Vagina (tissue), 2 donors: ENCODE data around the gene LAMA1. TPM values are rescaled to one million over a fixed set of nuclear protein-coding genes. Genes with fewer than 3 reads are reported as not detected.

Experiments
- DNase-seq, 2 donors: peaks; one replicate each; pipeline ENCODE4 v3.0.0-alpha.2; 2017; ENCODE audit errors: extremely low spot score in 2 of 2
- H3K27ac ChIP-seq: fragments of 200-600 bp; sonication (generic); one replicate; pipeline ENCODE4 v1.5.1; 2019
- H3K27me3 ChIP-seq: fragments of 200-600 bp; sonication (generic); one replicate; pipeline ENCODE4 v1.5.1; 2019
- H3K36me3 ChIP-seq, 2 donors: fragments of 200-600 bp; sonication (generic); one replicate each; pipeline ENCODE4 v1.5.1; 2017 to 2019
- H3K4me1 ChIP-seq: fragments of 200-600 bp; sonication (generic); one replicate; pipeline ENCODE4 v1.5.1; 2019
- H3K4me3 ChIP-seq, 2 donors: fragments of 200-600 bp; sonication (generic); 1 replicate in 1 of 2; 2 replicates in 1 of 2; pipeline ENCODE4 v1.5.1; 2016 to 2019
- H3K9me3 ChIP-seq: fragments of 200-600 bp; sonication (generic); one replicate; pipeline ENCODE4 v1.5.1; 2019
- POLR2A ChIP-seq, 2 donors: fragments of 450-650 bp; IDR thresholded peaks; one replicate each; pipeline ENCODE4 v1.6.1; 2017; ENCODE audit warnings: antibody characterized with exemption in 2 of 2, mild to moderate bottlenecking in 2 of 2, moderate library complexity in 2 of 2
- POLR2AphosphoS5 ChIP-seq, 2 donors: sonication (generic); formaldehyde crosslinking; IDR thresholded peaks; one replicate each; pipeline ENCODE4 v1.9.0; 2017; ENCODE audit warnings: antibody characterized with exemption in 2 of 2, mild to moderate bottlenecking in 2 of 2, low read depth in 1 of 2; ENCODE audit not compliant: insufficient read depth in 1 of 2
- intact Hi-C: fragments of 100-400 bp; cut with DNase I; formaldehyde crosslinking; loops from one replicate; pipeline ENCODE4 v1.15.1; 2023
- total RNA-seq: library from RNA; depleted of rRNA; stranded (reverse); fragments of >200 nt; gene quantifications from one replicate; pipeline ENCODE4 v1.2.3, GENCODE V29; 2016
- TF ChIP-seq, protein P1 (sequence below), 3 experiments: fragments of 450-650 bp in 2 of 3; fragments of 200-600 bp in 1 of 3; sonication (generic) in 1 of 3; IDR thresholded peaks; one replicate each; pipeline ENCODE4 v1.5.1; 2017 to 2019; ENCODE audit warnings: antibody characterized with exemption in 3 of 3, mild to moderate bottlenecking in 2 of 3, moderate library complexity in 2 of 3

Gene LAMA1
- total RNA-seq, 1 donor from 2014 or later = 1.5 TPM

DNA sequence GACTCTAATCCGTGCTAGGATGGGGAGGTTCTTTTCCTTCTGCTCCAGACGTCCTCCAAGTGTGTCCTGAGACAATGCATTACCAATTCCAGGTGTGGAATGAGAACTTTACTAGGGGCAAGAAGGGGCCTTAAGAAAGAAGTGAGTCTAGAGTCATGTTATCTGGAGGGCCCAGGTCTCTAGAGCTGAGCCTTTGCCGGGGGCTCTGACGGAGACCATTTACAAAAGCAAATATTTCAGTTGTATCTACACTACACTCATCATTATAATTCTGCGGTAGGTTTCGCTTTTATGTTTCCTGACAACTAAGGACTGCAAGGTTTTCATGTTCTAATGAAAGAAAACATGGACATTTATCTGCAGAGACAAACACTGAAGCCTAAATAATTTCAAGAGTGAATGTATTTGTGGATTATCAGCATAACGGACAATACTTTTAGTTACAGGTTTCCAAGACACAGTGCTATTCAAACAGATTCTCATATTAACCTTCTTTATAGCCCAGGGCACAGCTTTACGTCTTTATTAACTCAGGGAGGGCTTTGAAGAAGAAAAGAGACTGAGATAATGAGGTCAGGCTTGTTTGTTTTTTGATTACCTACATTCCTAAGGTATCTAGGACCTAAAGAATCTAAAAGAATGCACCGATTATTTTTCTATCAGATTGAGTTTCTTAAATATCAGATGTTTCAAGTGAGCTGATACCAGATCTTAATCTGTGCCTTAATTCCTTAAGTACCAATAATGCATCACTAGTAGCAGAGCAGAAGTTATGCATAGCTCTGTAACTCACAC is 15.0 kb upstream of the LAMA1 start:
- H3K4me3 ChIP-seq = no peak overlapping the region
- no peak for DNase-seq
- intact Hi-C loops = no loop called here
- no peaks in the 10 kb centered on the region for H3K9me3 ChIP-seq
- H3K4me1 ChIP-seq = no peaks in the 10 kb centered on the region
- no peaks in the 10 kb centered on the region for H3K36me3 ChIP-seq
- TF ChIP-seq POLR2A (IDR thresholded peaks at IDR 0.05) = no peak
- TF ChIP-seq POLR2AphosphoS5 (IDR thresholded peaks at IDR 0.05; ENCODE audit: insufficient read depth in 1 of 2, low read depth in 1 of 2) = no peak
- TF ChIP-seq, protein P1, sequence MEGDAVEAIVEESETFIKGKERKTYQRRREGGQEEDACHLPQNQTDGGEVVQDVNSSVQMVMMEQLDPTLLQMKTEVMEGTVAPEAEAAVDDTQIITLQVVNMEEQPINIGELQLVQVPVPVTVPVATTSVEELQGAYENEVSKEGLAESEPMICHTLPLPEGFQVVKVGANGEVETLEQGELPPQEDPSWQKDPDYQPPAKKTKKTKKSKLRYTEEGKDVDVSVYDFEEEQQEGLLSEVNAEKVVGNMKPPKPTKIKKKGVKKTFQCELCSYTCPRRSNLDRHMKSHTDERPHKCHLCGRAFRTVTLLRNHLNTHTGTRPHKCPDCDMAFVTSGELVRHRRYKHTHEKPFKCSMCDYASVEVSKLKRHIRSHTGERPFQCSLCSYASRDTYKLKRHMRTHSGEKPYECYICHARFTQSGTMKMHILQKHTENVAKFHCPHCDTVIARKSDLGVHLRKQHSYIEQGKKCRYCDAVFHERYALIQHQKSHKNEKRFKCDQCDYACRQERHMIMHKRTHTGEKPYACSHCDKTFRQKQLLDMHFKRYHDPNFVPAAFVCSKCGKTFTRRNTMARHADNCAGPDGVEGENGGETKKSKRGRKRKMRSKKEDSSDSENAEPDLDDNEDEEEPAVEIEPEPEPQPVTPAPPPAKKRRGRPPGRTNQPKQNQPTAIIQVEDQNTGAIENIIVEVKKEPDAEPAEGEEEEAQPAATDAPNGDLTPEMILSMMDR (IDR thresholded peaks at IDR 0.05) = no peak
- H3K27ac ChIP-seq = no peak overlapping the region
- H3K27me3 ChIP-seq = no peaks in the 10 kb centered on the region

DNA sequence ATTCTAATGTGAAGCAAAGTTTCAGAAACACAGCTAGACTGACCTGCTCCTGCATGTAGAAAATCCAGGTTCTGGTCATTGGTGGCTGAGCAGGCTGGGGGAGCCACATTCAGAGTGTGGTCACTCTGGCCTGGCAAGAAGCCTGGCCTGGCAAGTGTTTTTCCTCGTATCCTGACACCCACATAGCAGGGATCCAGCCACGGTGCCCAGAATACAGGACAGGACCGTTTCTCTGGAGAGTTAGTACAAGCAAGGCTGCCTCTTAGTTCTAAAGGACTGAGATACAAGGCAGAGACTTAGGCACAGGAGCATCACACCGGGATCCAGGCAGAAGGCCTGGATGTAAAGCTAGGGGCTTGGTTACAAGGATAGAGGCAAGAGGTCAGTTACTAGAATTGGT is 4.8 kb upstream of the LAMA1 start:
- intact Hi-C loops = no loop called here
- H3K27me3 ChIP-seq = no peaks in the 10 kb centered on the region

DNA sequence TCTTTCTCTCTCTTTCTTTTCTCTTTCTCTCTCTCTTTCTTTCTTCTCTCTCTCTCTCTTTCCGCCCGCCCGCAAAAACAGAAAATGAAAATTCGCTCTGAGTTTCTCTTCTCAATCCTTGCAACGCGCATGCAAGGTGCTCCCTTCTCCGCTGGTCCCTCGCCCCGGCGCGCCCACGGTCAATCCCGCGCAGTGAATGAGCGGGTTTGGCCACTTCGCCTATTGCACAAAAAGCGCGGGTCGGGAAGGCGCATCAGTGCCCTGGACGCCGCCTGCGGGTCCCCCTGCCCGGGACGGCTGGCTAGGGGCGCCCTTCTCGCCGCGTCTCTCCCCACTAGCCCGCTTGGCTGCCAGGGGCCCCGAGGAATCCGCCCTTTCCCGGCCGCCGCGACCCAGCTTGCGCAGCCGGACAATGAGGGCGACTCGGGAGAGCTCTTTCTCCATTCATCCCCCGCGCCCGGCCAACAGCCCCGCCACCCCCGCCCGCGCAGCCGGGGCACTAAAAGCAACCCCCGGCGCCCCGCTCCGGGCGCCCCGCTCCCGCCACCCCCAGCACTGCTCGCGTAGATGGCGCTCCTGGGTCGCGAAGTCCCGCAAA is 706 bp downstream of the LAMA1 start:
- TF ChIP-seq, protein P1 (IDR thresholded peaks at IDR 0.05) = no peak
- DNase-seq = no peak
- no peaks in the 10 kb centered on the region for H3K27me3 ChIP-seq
- H3K36me3 ChIP-seq = no peaks in the 10 kb centered on the region
- H3K4me1 ChIP-seq = peaks cover 23% of the 10 kb centered on the region
- intact Hi-C loops = no loop called here
- no peak overlapping the region for H3K27ac ChIP-seq
- H3K4me3 ChIP-seq = peak overlapping the region; percentile 43 to 45
- H3K9me3 ChIP-seq = no peaks in the 10 kb centered on the region

More for the DNA sequence above, 4.8 kb upstream of the LAMA1 start:
- Histone ChIP-seq H3K9me3 (no peaks in the 10 kb centered on the region), H3K4me3 (no peak overlapping the region), H3K4me1 (peaks cover 6% of the 10 kb centered on the region), H3K36me3 (no peaks in the 10 kb centered on the region), H3K27ac (no peak overlapping the region)
- TF ChIP-seq, protein P1 (IDR thresholded peaks at IDR 0.05) = no peak
- peak in 1 of 2 donors; percentile 75 for DNase-seq

DNA sequence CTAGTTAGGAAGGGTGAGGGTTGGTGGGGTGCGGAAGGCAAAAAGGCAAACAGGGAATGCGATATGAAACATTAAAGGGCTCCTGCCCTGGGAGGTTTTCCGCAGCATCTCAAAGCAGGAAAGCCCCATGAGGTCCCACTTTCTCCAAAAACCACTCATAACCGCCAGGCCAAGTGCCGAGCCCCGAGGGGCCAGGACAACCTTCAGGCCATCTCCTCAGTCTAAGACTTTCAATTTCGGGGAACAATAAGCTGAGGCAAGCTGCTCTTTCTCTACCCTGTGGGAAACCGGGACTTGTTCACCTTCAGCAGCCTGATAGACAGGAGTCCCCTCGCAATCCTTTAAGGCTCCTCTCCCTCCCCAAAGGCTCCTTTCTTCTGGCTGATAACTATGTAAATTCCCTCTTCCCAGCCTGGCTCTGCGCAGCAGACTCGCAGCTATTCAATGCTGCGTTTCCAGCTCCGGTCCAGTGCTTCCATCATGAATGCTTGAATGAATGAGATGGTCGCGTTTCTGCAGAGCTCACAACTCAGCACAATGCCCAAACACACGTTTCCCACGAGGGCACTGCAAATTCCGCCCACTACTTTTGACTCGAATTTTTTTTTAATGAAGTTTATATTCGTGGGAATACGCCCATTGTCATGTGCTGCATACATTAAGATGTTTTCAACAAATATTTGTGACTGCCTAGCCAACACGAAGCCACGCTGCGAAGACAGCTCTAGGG is 1.4 kb downstream of the LAMA1 start:
- Histone ChIP-seq H3K4me3 (peak overlapping the region; percentile 43 to 45), H3K36me3 (no peaks in the 10 kb centered on the region), H3K4me1 (peaks cover 23% of the 10 kb centered on the region), H3K9me3 (no peaks in the 10 kb centered on the region), H3K27ac (no peak overlapping the region), H3K27me3 (no peaks in the 10 kb centered on the region)
- intact Hi-C loops = no loop called here
- no peak for DNase-seq
- TF ChIP-seq POLR2AphosphoS5 (IDR thresholded peaks at IDR 0.05; ENCODE audit: insufficient read depth in 1 of 2, low read depth in 1 of 2) (no peak), POLR2A (IDR thresholded peaks at IDR 0.05) (no peak)
- TF ChIP-seq, protein P1 (IDR thresholded peaks at IDR 0.05) = no peak

DNA sequence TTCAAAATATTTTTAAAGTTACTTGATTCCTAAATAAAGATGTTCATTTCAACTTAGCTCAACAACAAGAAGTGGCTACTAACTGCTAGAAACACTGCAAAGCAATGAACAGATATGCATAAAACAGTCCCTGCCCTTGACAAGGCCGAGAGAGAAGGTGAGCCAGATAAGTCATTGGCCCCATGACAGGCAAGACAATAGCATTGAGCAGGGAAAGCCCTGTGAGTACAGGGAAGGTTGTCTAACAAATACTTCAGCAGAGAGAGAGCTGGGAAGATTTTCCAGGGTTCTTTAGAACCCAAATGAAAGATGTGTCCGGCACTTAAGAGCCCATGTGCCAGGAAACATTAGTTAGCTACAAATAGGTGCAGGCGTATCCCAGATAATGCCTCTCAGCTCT is 4.7 kb downstream of the LAMA1 start:
- intact Hi-C loops = no loop called here
- no peak for TF ChIP-seq POLR2A (IDR thresholded peaks at IDR 0.05)
- TF ChIP-seq POLR2AphosphoS5 (IDR thresholded peaks at IDR 0.05; ENCODE audit: insufficient read depth in 1 of 2, low read depth in 1 of 2) = no peak
- TF ChIP-seq, protein P1 (IDR thresholded peaks at IDR 0.05) = no peak
- H3K9me3 ChIP-seq = no peaks in the 10 kb centered on the region
- H3K27me3 ChIP-seq = no peaks in the 10 kb centered on the region
- H3K36me3 ChIP-seq = no peaks in the 10 kb centered on the region
- H3K4me3 ChIP-seq = no peak overlapping the region
- peaks cover 23% of the 10 kb centered on the region for H3K4me1 ChIP-seq
- H3K27ac ChIP-seq = no peak overlapping the region
- no peak for DNase-seq
